Motor neuron (in vitro differentiated cells): ENCODE measurements around the gene NDUFA9. TPM values are rescaled to one million over a fixed set of nuclear protein-coding genes. Genes with fewer than 3 reads are reported as not detected.

Experiments used
- ATAC-seq, 8 experiments: fragments of 200-7000 bp; cut with Tn5 transposase; replicated peaks in 6 of 8; 2 replicates each; pipeline ENCODE4 v1.8.0; 2021; ENCODE audit warnings: mild to moderate bottlenecking in 8 of 8, moderate library complexity in 8 of 8
- H3K27ac ChIP-seq, 2 donors: fragments of 250-450 bp; sonication (Bioruptor Pico); 2 replicates each; pipeline ENCODE4 v1.9.0; 2021; ENCODE audit warnings: antibody characterized with exemption in 2 of 2, mild to moderate bottlenecking in 2 of 2, moderate library complexity in 1 of 2
- H3K4me1 ChIP-seq, 2 donors: fragments of 250-450 bp; sonication (Bioruptor Pico); replicated peaks in 1 of 2; 2 replicates each; pipeline ENCODE4 v1.6.1; 2021; ENCODE audit warnings: antibody characterized with exemption in 2 of 2, mild to moderate bottlenecking in 2 of 2, moderate library complexity in 1 of 2
- H3K4me3 ChIP-seq, 5 donors: fragments of 250-450 bp; sonication (Bioruptor Pico); 2 replicates each; pipeline ENCODE4 v1.9.0; 2021; ENCODE audit warnings: antibody characterized with exemption in 5 of 5, mild to moderate bottlenecking in 5 of 5, moderate library complexity in 4 of 5
- WGBS, 10 experiments: fragments of 450-650 bp; shearing (Covaris generic); methylation state at CpG; one replicate each; pipeline ENCODE4 v1.0.0; 2022; 5-methylcytosine and 5-hydroxymethylcytosine counted together
- in situ Hi-C, 9 experiments: fragments of 400-800 bp; cut with MboI; loops; one replicate each; pipeline ENCODE4 v1.15.0; 2021; ENCODE audit warnings: low sequenced_read_pairs in 9 of 9, low pct_unique_long_range_greater_than_20kb in 2 of 9; ENCODE audit not compliant: unreplicated experiment in 9 of 9
- total RNA-seq, 8 experiments: library from RNA; unstranded; fragments of 300-600 nt; gene quantifications; 2 replicates each; pipeline versions ENCODE4 v1.2.3 to v1.2.4, GENCODE V29; 2022

NDUFA9 gene
- total RNA-seq, 8 experiments from 2014 or later: 25.3 to 107 (median 51.3) TPM

- Histone ChIP-seq H3K4me3 (no peak overlapping the region), H3K4me1 (peaks cover 9 to 14% of the 10 kb centered on the region in 2 donors), H3K27ac (no peak overlapping the region)
- in situ Hi-C loops: no loop called here
- WGBS, 10 experiments: 38 to 100% (median 88%) methylated on average over 1 of the region's 1 CpG; no CpG with 5 or more reads in 3 of the 10 experiments
- ATAC-seq: peak in 2 of 8 experiments; percentile 63 to 81
Measured at GRCh38 chr12:4645023-4645422, 3.9 kb upstream of the NDUFA9 start.

- peak in 3 of 8 experiments; percentile 24 to 35 (median 27) for ATAC-seq
- Histone ChIP-seq H3K4me1 (peaks cover 16% of the 10 kb centered on the region in 2 donors), H3K4me3 (peak overlapping the region; percentile 55 to 96 (median 88)), H3K27ac (no peak overlapping the region)
- in situ Hi-C loops: no loop called here
- 36 to 100% (median 52%) methylated on average over 1 to 4 of the region's 4 CpGs; no CpG with 5 or more reads in 1 of the 10 experiments for WGBS, 10 experiments
Measured at GRCh38 chr12:4648104-4648500, 812 bp upstream of the NDUFA9 start.

GRCh38 chr12:4649358-4649661 is 396 bp downstream of the NDUFA9 start:
- no peak for ATAC-seq
- 0 to 13% (median 0%) methylated on average over 1 to 6 of the region's 6 CpGs; no CpG with 5 or more reads in 2 of the 10 experiments for WGBS, 10 experiments
- Histone ChIP-seq H3K4me1 (peaks cover 16% of the 10 kb centered on the region in 2 donors), H3K27ac (peak overlapping the region; percentile 95 to 96), H3K4me3 (peak overlapping the region; percentile 55 to 96 (median 88))
- in situ Hi-C loops: no loop called here

DNA sequence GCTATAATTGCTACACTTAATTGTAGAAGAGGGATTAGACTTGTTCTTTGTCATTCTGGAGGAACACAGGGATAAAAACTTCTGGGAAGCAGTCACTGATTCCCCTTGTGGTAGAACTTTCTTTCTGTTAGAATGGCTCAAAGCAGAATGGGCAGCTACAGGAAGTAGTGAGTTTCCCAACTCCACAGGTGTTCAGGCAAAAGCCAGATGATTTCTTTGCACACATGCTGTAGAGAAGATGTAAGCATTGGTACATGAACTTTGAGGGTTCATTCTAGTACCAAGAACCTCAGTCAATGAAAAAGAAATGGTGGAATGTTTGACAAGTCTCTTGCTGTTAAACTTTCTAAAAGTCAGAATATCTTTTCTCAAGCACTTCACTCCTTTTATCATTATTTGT is 4.3 kb downstream of the NDUFA9 start:
- no peak overlapping the region for H3K4me3 ChIP-seq
- ATAC-seq: no peak
- no peak overlapping the region for H3K27ac ChIP-seq
- in situ Hi-C loops: no loop called here
- peaks cover 5 to 12% of the 10 kb centered on the region in 2 donors for H3K4me1 ChIP-seq

DNA sequence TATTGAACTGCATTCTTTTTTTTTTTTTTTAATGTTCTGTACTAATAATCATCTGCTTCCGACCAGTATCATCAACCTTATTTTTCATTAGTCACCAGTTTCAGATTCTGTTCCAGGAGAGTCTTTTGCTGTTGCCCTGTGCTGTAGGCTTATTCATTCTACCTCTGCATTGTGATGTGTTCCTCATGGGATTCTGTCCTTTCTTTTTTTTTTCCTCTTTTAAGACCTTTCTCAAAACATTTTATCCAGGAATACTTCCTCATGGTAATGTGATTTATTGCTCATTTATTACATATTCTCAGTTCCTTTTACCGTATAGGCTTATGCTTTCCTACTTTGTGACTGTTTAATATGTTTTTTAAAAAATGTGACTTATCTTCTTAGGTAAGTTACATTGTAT is 4.8 kb downstream of the NDUFA9 start:
- H3K4me3 ChIP-seq: no peak overlapping the region
- H3K27ac ChIP-seq: no peak overlapping the region
- H3K4me1 ChIP-seq: peaks cover 5 to 12% of the 10 kb centered on the region in 2 donors
- in situ Hi-C loops: no loop called here
- no peak for ATAC-seq
- WGBS, 10 experiments: 54 to 100% (median 92%) methylated on average over 1 to 2 of the region's 2 CpGs; no CpG with 5 or more reads in 1 of the 10 experiments

DNA sequence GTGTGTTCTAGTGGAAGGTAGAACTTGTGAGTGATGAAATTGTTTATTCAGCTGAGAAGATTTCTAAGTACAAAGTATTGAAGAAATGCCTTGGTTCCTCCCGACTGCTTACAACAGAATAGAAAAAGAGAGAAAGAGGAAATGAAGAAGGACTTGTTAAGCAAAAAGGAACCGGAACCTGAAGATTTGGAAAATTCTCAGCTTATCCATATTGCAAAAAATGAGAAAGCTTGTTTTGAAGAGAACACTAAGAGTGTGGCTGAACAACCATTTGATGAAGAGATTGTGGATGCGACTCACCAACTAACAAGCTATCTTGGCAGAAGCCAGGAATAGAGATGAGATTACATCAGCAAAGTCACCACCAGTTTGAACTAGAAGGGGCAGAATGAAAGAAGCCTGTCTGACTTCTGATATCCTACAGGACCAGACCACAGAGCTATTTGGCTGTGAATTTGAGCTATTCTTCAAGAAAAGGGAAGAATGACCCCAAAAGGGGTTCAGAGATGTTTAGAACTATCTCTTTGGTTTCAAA is 15.1 kb downstream of the NDUFA9 start:
- WGBS, 10 experiments: 0 to 93% (median 48%) methylated on average over 1 to 3 of the region's 3 CpGs
- no peaks in the 10 kb centered on the region for H3K4me1 ChIP-seq
- in situ Hi-C loops: no loop called here
- H3K27ac ChIP-seq: no peak overlapping the region
- ATAC-seq: peak in 5 of 8 experiments; percentile 38 to 77 (median 63)
- no peak overlapping the region for H3K4me3 ChIP-seq

DNA sequence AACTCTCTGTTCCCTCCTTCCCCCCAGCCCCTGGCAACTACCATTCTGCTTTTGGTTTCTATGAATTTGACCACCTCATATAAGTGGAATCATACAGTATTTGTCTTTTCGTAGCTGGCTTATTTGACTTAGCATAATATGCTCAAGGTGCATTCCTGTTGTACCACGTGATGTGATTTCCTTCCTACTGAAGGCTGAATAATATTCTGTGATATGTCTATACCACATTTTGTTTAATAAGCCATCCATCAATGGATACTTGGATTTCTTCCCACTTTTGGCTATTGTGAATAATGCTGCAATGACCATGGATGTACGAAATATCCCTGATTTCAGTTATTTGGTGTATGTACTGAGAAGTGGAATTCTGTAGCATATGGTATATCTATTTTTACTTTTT is 16.3 kb downstream of the NDUFA9 start:
- in situ Hi-C loops: no loop called here
- H3K4me1 ChIP-seq: no peaks in the 10 kb centered on the region
- no peak for ATAC-seq
- WGBS, 10 experiments: 71 to 100% (median 100%) methylated on average over 1 to 3 of the region's 3 CpGs; no CpG with 5 or more reads in 2 of the 10 experiments
- no peak overlapping the region for H3K27ac ChIP-seq
- H3K4me3 ChIP-seq: no peak overlapping the region

- 60 to 100% (median 87%) methylated on average over 1 to 2 of the region's 2 CpGs for WGBS, 10 experiments
- in situ Hi-C loops: no loop called here
- Histone ChIP-seq H3K4me3 (no peak overlapping the region), H3K4me1 (no peaks in the 10 kb centered on the region), H3K27ac (no peak overlapping the region)
- ATAC-seq: no peak
Measured at GRCh38 chr12:4679711-4680110, 30.8 kb downstream of the NDUFA9 start.

DNA sequence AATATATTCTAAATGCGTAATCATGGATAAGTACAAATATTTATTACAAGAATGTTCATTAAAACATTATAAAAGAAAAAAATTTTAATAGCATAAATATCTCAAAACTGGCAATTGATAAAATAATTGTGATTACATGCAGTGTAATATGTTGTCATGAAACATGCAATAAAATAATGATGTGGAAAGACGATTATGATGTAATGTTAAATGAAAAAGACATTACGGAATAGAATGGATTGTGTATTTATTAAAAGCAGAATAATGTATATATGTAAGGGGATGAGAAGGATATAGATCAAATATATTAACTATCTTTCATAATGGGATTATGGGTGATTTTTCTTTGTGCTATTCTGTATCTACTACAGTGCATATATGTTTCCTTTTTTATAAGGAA is 32.8 kb downstream of the NDUFA9 start:
- in situ Hi-C loops: no loop called here
- no peak overlapping the region for H3K4me3 ChIP-seq
- H3K4me1 ChIP-seq: no peaks in the 10 kb centered on the region
- no peak for ATAC-seq
- WGBS, 10 experiments: 72 to 100% (median 85%) methylated on average over 2 to 3 of the region's 3 CpGs
- no peak overlapping the region for H3K27ac ChIP-seq

DNA sequence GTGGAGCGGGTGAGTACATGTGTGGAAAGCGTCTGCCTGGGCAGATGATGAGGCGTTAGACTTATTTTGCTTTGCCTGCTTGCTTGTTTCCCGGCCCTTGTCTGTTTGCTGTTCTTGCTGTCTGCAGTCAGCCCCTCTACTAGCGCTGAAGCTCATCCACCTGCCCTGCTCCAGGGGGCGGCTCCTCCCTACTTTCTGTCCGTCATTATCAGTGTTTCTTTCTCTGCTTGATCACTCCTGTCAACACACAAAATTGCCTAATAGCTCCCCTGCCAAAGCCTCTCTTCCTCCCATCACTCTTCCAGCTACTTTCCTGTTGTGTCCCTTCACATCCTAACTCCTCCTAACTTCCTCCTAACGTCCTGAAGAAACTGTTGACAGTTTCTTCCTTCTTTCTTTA is 36.4 kb downstream of the NDUFA9 start:
- Histone ChIP-seq H3K4me1 (no peaks in the 10 kb centered on the region), H3K27ac (no peak overlapping the region), H3K4me3 (no peak overlapping the region)
- 50 to 100% (median 90%) methylated on average over 1 to 8 of the region's 8 CpGs; no CpG with 5 or more reads in 1 of the 10 experiments for WGBS, 10 experiments
- no peak for ATAC-seq
- in situ Hi-C loops: no loop called here

DNA sequence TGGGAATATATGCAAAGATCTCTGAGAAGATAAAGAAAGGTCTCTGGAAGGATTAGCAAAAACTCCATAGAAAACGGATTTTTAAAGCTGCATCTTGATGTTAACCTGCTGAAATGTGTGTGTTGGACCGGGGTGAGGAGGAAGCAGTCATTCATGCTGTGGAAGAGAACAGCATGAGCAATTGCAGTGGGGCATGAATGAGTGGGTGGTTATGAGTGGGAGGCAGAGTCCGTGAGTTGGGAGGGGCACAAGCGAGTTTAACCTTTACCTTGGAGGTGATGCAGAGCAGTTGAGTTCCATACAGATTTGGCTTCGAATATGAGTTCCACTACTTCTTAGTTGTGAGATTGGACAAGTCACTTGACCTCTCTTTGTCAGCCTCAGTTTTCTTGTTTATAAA is 41.8 kb downstream of the NDUFA9 start:
- H3K4me3 ChIP-seq: no peak overlapping the region
- H3K27ac ChIP-seq: no peak overlapping the region
- no peaks in the 10 kb centered on the region for H3K4me1 ChIP-seq
- 85 to 100% (median 97%) methylated on average over 1 to 5 of the region's 5 CpGs for WGBS, 10 experiments
- in situ Hi-C loops: no loop called here
- ATAC-seq: no peak

Other genes with a start within 250 kb of the NDUFA9 start
- gene FGF6, start 203.3 kb upstream of the NDUFA9 start, total RNA-seq: not detected
- gene RAD51AP1, start 110.2 kb upstream of the NDUFA9 start, total RNA-seq: 10 to 100 TPM in 3 of 8 experiments, 1 to 10 TPM in 4, under 1 TPM in 1; 0.25 to 32.1 (median 5.5) TPM
- 100 to 1,000 TPM in 1 of 8 experiments, 10 to 100 TPM in 7; 37.1 to 100 (median 55.8) TPM for gene DYRK4, start 86.9 kb upstream of the NDUFA9 start, total RNA-seq
- 1 to 10 TPM; 2.3 to 8.1 (median 4.7) TPM for gene AKAP3, start 63 bp upstream of the NDUFA9 start, total RNA-seq
- 10 to 100 TPM in 4 of 8 experiments, 1 to 10 TPM in 1, under 1 TPM in 3; 0.09 to 18.9 (median 10.4) TPM for gene GALNT8, start 71.3 kb downstream of the NDUFA9 start, total RNA-seq